Smooth muscle cell (in vitro differentiated cells): ENCODE measurements around the gene KLHL29. TPM values are rescaled to one million over a fixed set of nuclear protein-coding genes. Genes with fewer than 3 reads are reported as not detected.

ENCODE experiments used
- DNase-seq: peaks from one replicate; lab custom pipeline; 2025; ENCODE audit not compliant: unreplicated experiment; lab: John Stamatoyannopoulos, UW
- H2AFZ ChIP-seq: fragments of 200-600 bp; sonication (generic); 2 replicates; pipeline ENCODE4 v1.6.0; 2016; ENCODE audit warnings: antibody characterized with exemption, low read depth, mild to moderate bottlenecking
- H3F3A ChIP-seq: fragments of 200-600 bp; sonication (generic); 2 replicates; pipeline ENCODE4 v1.6.0; 2017; ENCODE audit warnings: antibody characterized with exemption, low read depth
- H3K27ac ChIP-seq: fragments of 200-600 bp; sonication (generic); 2 replicates; pipeline ENCODE4 v1.5.1; 2016; ENCODE audit warnings: low read depth, mild to moderate bottlenecking
- H3K27me3 ChIP-seq: fragments of 200-600 bp; sonication (generic); 2 replicates; pipeline ENCODE4 v1.6.1; 2016; ENCODE audit warnings: low read depth, mild to moderate bottlenecking
- H3K36me3 ChIP-seq: fragments of 200-600 bp; sonication (generic); 2 replicates; pipeline ENCODE4 v1.5.1; 2016; ENCODE audit warnings: low read depth
- H3K4me1 ChIP-seq: fragments of 200-600 bp; sonication (generic); 2 replicates; pipeline ENCODE4 v1.5.1; 2016; ENCODE audit warnings: low read depth
- H3K4me2 ChIP-seq: fragments of 200-600 bp; sonication (generic); 2 replicates; pipeline ENCODE4 v1.6.0; 2016; ENCODE audit warnings: mild to moderate bottlenecking
- H3K4me3 ChIP-seq: fragments of 200-600 bp; sonication (generic); 2 replicates; pipeline ENCODE4 v1.5.1; 2016; ENCODE audit warnings: mild to moderate bottlenecking
- H3K79me2 ChIP-seq: fragments of 200-600 bp; sonication (generic); 2 replicates; pipeline ENCODE4 v1.6.0; 2016; ENCODE audit warnings: low read depth, mild to moderate bottlenecking
- H3K9ac ChIP-seq: fragments of 200-600 bp; sonication (generic); 2 replicates; pipeline ENCODE4 v1.6.0; 2016; ENCODE audit warnings: low read depth
- H3K9me3 ChIP-seq: fragments of 200-600 bp; sonication (generic); replicated peaks from 2 replicates; pipeline ENCODE4 v1.5.1; 2016; ENCODE audit warnings: low read depth
- H4K20me1 ChIP-seq: fragments of 200-600 bp; sonication (generic); 2 replicates; pipeline ENCODE4 v1.6.0; 2016; ENCODE audit warnings: low read depth
- WGBS: methylation state at CpG from one replicate; pipeline ENCODE4 v1.1.7; 2016; ENCODE audit warnings: low lambda C conversion rate; 5-methylcytosine and 5-hydroxymethylcytosine counted together
- polyA plus RNA-seq: library from polyadenylated mRNA; unstranded; fragments of >200 nt; fragmentation: Nextera tagmentation; extraction: Ambion mirVana; gene quantifications from 2 replicates; pipeline ENCODE4 v1.2.1, GENCODE V29; 2016
- total RNA-seq: library from RNA; depleted of rRNA; stranded (reverse); fragments of >200 nt; gene quantifications from 2 replicates; pipeline ENCODE4 v1.2.3, GENCODE V29; 2014
- TF ChIP-seq, protein P1 (sequence below): fragments of 200-600 bp; sonication (generic); IDR thresholded peaks from 2 replicates; pipeline ENCODE4 v1.5.1; 2017; ENCODE audit warnings: borderline replicate concordance, mild to moderate bottlenecking, antibody characterized with exemption; ENCODE audit not compliant: insufficient read depth, poor library complexity, severe bottlenecking

KLHL29 gene
- total and polyA plus RNA-seq, 2 experiments from 2014 or later = 3.1 to 6.6 TPM

DNA sequence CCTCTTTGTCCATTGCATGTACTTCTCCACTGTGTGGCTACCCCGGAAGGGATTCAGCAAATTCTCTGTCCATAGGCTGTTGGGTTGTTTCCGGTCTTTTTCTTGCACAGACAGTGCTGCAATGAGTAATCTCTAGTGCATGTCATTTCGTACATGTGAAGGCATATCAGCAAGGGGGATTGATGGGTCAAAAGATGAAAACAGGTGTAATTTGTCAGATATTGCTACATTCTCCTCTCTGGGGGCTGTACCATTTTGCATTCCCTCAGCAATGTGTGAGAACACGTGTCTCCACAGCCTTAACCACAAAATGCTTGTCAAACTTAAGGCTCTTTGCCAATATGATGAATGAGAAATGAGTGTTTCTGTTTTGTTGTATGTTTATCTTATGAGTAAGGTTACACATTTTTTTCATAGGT is 60.5 kb downstream of the KLHL29 start:
- no peaks in the 10 kb centered on the region for H3K27me3 ChIP-seq
- H3K4me2 ChIP-seq = no peak overlapping the region
- H4K20me1 ChIP-seq = no peaks in the 10 kb centered on the region
- no peaks in the 10 kb centered on the region for H3K4me1 ChIP-seq
- H2AFZ ChIP-seq = no peak overlapping the region
- peaks cover 5% of the 10 kb centered on the region for H3F3A ChIP-seq
- H3K9me3 ChIP-seq = peaks cover 4% of the 10 kb centered on the region
- no peak overlapping the region for H3K4me3 ChIP-seq
- DNase-seq = no peak
- H3K9ac ChIP-seq = no peak overlapping the region
- TF ChIP-seq, protein P1, sequence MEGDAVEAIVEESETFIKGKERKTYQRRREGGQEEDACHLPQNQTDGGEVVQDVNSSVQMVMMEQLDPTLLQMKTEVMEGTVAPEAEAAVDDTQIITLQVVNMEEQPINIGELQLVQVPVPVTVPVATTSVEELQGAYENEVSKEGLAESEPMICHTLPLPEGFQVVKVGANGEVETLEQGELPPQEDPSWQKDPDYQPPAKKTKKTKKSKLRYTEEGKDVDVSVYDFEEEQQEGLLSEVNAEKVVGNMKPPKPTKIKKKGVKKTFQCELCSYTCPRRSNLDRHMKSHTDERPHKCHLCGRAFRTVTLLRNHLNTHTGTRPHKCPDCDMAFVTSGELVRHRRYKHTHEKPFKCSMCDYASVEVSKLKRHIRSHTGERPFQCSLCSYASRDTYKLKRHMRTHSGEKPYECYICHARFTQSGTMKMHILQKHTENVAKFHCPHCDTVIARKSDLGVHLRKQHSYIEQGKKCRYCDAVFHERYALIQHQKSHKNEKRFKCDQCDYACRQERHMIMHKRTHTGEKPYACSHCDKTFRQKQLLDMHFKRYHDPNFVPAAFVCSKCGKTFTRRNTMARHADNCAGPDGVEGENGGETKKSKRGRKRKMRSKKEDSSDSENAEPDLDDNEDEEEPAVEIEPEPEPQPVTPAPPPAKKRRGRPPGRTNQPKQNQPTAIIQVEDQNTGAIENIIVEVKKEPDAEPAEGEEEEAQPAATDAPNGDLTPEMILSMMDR = no peak
- H3K27ac ChIP-seq = no peak overlapping the region
- no peaks in the 10 kb centered on the region for H3K36me3 ChIP-seq
- WGBS = 66% methylated on average over 4 of the region's 4 CpGs
- no peaks in the 10 kb centered on the region for H3K79me2 ChIP-seq

- Histone ChIP-seq H3K4me2 (no peak overlapping the region), H3F3A (peaks cover 5% of the 10 kb centered on the region), H3K4me3 (no peak overlapping the region), H3K27me3 (no peaks in the 10 kb centered on the region), H3K36me3 (no peaks in the 10 kb centered on the region), H3K79me2 (no peaks in the 10 kb centered on the region), H4K20me1 (no peaks in the 10 kb centered on the region), H3K9me3 (no peaks in the 10 kb centered on the region), H3K4me1 (no peaks in the 10 kb centered on the region), H3K27ac (no peak overlapping the region), H3K9ac (no peak overlapping the region), H2AFZ (no peak overlapping the region)
- TF ChIP-seq, protein P1 = no peak
- 88% methylated on average over 5 of the region's 5 CpGs for WGBS
- no peak for DNase-seq
Observed at GRCh38 chr2:23446916-23447315, 61.9 kb downstream of the KLHL29 start.

- H3K27ac ChIP-seq = no peak overlapping the region
- H3K36me3 ChIP-seq = no peaks in the 10 kb centered on the region
- peaks cover 1% of the 10 kb centered on the region for H3K4me1 ChIP-seq
- H3K9ac ChIP-seq = no peak overlapping the region
- no peak for DNase-seq
- peaks cover 5% of the 10 kb centered on the region for H3F3A ChIP-seq
- H3K9me3 ChIP-seq = no peaks in the 10 kb centered on the region
- H4K20me1 ChIP-seq = no peaks in the 10 kb centered on the region
- H3K27me3 ChIP-seq = no peaks in the 10 kb centered on the region
- TF ChIP-seq, protein P1 = no peak
- H3K79me2 ChIP-seq = no peaks in the 10 kb centered on the region
- no peak overlapping the region for H3K4me2 ChIP-seq
- H2AFZ ChIP-seq = no peak overlapping the region
- no peak overlapping the region for H3K4me3 ChIP-seq
- WGBS = 79% methylated on average over 3 of the region's 3 CpGs
Observed at GRCh38 chr2:23447405-23447804, 62.4 kb downstream of the KLHL29 start.

DNA sequence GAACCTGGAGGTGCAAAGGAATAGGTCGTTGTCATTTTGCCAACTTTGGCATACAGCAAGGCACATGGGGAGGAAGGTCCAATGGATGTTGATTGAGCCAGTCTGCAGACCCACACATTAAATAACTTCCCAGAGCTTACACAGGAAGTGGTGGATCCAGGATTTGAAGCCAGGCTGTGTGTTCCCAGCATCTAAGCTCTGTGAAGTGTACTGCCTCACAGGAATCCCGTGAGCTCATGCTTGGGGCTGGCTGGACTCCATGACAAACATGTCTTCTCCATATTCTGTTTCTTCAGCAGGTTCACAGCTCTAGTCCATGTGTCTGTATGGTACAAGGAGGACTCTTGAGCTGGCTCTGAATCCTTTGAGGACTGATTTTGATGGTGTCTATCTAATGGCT is 63.9 kb downstream of the KLHL29 start:
- H3K27me3 ChIP-seq = no peaks in the 10 kb centered on the region
- H3K27ac ChIP-seq = no peak overlapping the region
- H3K4me2 ChIP-seq = no peak overlapping the region
- no peak overlapping the region for H3K9ac ChIP-seq
- H3K79me2 ChIP-seq = no peaks in the 10 kb centered on the region
- no peaks in the 10 kb centered on the region for H4K20me1 ChIP-seq
- no peaks in the 10 kb centered on the region for H3K36me3 ChIP-seq
- no peak overlapping the region for H3K4me3 ChIP-seq
- WGBS = 83% methylated on average over 2 of the region's 2 CpGs
- no peak for DNase-seq
- no peaks in the 10 kb centered on the region for H3K9me3 ChIP-seq
- TF ChIP-seq, protein P1 = no peak
- H3K4me1 ChIP-seq = peaks cover 15% of the 10 kb centered on the region
- H3F3A ChIP-seq = peaks cover 9% of the 10 kb centered on the region
- no peak overlapping the region for H2AFZ ChIP-seq
